Activated CD8-positive, alpha-beta memory T cell treated with anti-CD3 and anti-CD28 coated beads, Interleukin-2, amount 10 ng/mL, durations not matched to agents 7 days and 5 days (primary cell): Measurements from ENCODE around the gene KNOP1. TPM values are rescaled to one million over a fixed set of nuclear protein-coding genes. Genes with fewer than 3 reads are reported as not detected.
A peak's percentile ranks its signal among the peaks of the same experiment; 100 is the strongest.

Experiments
- ATAC-seq: fragments of 150-1000 bp; cut with Tn5 transposase; one replicate; pipeline ENCODE4 v1.10.0; 2021; ENCODE audit warnings: moderate library complexity
- CTCF ChIA-PET: fragments of 350-600 bp; sonication (Branson Sonifier 250); formaldehyde crosslinking; loops from one replicate; lab custom pipeline; 2021; ENCODE audit warnings: antibody characterized with exemption; lab: Charles Lee
- DNase-seq: peaks from one replicate; pipeline ENCODE4 v3.0.0-alpha.2; 2020
- H3K27ac Mint-ChIP-seq: one replicate; pipeline ENCODE4 v1.8.0; 2021; ENCODE audit warnings: mild to moderate bottlenecking, mixed read lengths
- H3K27me3 Mint-ChIP-seq: one replicate; pipeline ENCODE4 v1.8.0; 2021; ENCODE audit warnings: mixed read lengths
- H3K36me3 Mint-ChIP-seq: one replicate; pipeline ENCODE4 v1.8.0; 2021; ENCODE audit warnings: mild to moderate bottlenecking, mixed read lengths
- H3K4me1 Mint-ChIP-seq: one replicate; pipeline ENCODE4 v1.8.0; 2021; ENCODE audit warnings: mixed read lengths
- H3K4me3 Mint-ChIP-seq: one replicate; pipeline ENCODE4 v1.8.0; 2021; ENCODE audit warnings: mild to moderate bottlenecking, moderate library complexity, mixed read lengths
- H3K9me3 Mint-ChIP-seq: one replicate; pipeline ENCODE4 v1.8.0; 2022; ENCODE audit warnings: low read depth, mixed read lengths
- total RNA-seq, 2 experiments: library from RNA; stranded (reverse); gene quantifications; one replicate each; pipeline ENCODE4 v1.2.3, GENCODE V29; 2021

KNOP1 gene, protein sequence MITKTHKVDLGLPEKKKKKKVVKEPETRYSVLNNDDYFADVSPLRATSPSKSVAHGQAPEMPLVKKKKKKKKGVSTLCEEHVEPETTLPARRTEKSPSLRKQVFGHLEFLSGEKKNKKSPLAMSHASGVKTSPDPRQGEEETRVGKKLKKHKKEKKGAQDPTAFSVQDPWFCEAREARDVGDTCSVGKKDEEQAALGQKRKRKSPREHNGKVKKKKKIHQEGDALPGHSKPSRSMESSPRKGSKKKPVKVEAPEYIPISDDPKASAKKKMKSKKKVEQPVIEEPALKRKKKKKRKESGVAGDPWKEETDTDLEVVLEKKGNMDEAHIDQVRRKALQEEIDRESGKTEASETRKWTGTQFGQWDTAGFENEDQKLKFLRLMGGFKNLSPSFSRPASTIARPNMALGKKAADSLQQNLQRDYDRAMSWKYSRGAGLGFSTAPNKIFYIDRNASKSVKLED
- total RNA-seq = 10 to 100 TPM; 20.9 to 24.4 TPM

DNA sequence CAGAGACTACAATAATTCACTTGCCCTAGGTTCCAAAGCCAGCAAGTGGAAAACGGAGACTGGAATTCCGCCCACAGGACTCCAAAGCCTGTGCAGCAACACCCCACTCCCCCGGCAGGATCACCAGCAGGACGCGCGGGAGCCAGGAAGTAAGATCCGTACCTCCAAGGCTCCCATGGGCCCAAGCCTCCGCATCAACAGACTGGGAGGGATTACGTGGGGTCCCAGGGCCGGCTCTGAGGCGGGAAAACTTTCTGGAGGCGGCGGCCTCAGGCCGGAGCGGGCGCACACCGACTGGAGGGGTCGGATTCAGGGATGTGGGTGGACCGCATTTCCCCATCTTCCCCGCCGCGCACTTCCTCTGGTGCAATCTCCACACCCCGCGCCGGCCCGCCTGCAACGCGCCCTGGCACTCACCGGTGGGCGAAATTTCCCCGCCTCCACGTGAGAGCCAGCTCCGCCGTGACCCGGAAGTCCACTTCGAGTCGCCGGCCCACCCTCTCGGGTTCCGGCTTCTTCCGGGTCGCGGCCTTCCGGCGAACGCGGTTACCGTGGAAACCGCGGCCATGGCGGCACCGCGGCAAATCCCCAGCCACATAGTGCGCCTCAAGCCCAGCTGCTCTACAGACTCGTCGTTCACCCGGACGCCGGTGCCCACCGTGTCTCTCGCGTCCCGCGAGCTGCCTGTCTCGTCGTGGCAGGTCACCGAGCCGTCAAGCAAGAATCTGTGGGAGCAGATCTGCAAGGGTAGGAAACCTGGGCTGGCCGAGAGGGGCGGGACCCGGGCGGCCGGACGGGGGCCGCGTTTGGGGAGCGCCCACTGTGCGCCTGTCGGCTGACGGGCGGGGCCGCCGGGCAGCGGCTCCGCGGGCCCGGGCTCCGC is at the start of gene KNOP1, which contains the start of gene IQCK:
Gene KNOP1, minus strand, starts transcription at position 487 of the 883 bp plus-strand sequence. CDS start 3,192 bp downstream, outside the sequence.
Gene IQCK, plus strand, starts transcription at position 531 of the 883 bp plus-strand sequence. Its CDS starts 36 bp downstream, at position 567.
- ATAC-seq (peak; percentile 92), DNase-seq (peak; percentile 91)
- peak within 1 kb of the TSS; percentile 76 for H3K27ac Mint-ChIP-seq
- peaks cover 25% of the 10 kb centered on the region for H3K4me1 Mint-ChIP-seq
- H3K36me3 Mint-ChIP-seq = peaks cover 14% of the 10 kb centered on the region
- H3K27me3 Mint-ChIP-seq = no peaks in the 10 kb centered on the region
- H3K9me3 Mint-ChIP-seq = no peaks in the 10 kb centered on the region
- peak within 1 kb of the TSS; percentile 91 for H3K4me3 Mint-ChIP-seq
- CTCF ChIA-PET = interaction anchor here (1.2 to 1.3 kb wide), 3 partner anchors 116 to 167 kb away, joined by 3 to 6 read pairs (median 5); partner anchors contain the start of genes GPRC5B and VPS35L

- ATAC-seq (no peak), DNase-seq (no peak)
- CTCF ChIA-PET = no interaction called here
- Mint-ChIP-seq H3K4me3 (no peak overlapping the region), H3K9me3 (no peaks in the 10 kb centered on the region), H3K4me1 (no peaks in the 10 kb centered on the region), H3K27me3 (peaks cover 2% of the 10 kb centered on the region), H3K27ac (no peak overlapping the region), H3K36me3 (no peaks in the 10 kb centered on the region)
These were observed 49.5 kb upstream of the KNOP1 start for GRCh38 chr16:19767497-19767896.

DNA sequence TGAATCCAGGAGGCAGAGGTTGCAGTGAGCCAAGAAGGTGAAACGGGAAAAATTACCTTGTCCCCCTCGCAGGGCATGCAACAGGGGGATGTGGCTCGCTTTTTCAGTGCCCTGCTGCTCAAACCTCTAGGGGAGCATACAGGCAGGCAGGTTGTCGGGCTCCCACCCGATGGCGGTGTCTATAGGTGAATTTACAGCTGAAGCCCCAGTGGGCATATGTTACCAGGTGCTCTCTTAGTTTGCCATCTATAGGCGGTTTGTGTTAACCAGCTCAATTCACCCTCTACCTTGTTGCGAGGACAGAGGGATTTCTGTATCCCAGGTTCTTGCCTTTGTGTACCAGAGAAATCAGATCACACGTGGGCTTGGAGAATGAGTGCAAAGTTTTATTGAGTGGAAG is 49.0 kb upstream of the KNOP1 start:
- DNase-seq = no peak
- no peaks in the 10 kb centered on the region for H3K36me3 Mint-ChIP-seq
- H3K27ac Mint-ChIP-seq = no peak overlapping the region
- CTCF ChIA-PET = interaction anchor here (1.1 kb wide), 1 partner anchor 19 kb away, joined by 3 read pairs; no protein-coding TSS in a partner anchor
- peaks cover 2% of the 10 kb centered on the region for H3K27me3 Mint-ChIP-seq
- no peaks in the 10 kb centered on the region for H3K9me3 Mint-ChIP-seq
- no peak overlapping the region for H3K4me3 Mint-ChIP-seq
- no peak for ATAC-seq
- no peaks in the 10 kb centered on the region for H3K4me1 Mint-ChIP-seq

GRCh38 chr16:19766554-19766884 is 48.5 kb upstream of the KNOP1 start:
- H3K9me3 Mint-ChIP-seq = no peaks in the 10 kb centered on the region
- CTCF ChIA-PET = interaction anchor here (1.1 kb wide), 1 partner anchor 18 kb away, joined by 3 read pairs; no protein-coding TSS in a partner anchor
- no peaks in the 10 kb centered on the region for H3K4me1 Mint-ChIP-seq
- no peak for DNase-seq
- H3K4me3 Mint-ChIP-seq = no peak overlapping the region
- no peaks in the 10 kb centered on the region for H3K36me3 Mint-ChIP-seq
- no peak for ATAC-seq
- peaks cover under 1% of the 10 kb centered on the region for H3K27me3 Mint-ChIP-seq
- H3K27ac Mint-ChIP-seq = no peak overlapping the region

GRCh38 chr16:19765860-19766553 is 48.0 kb upstream of the KNOP1 start:
- ATAC-seq (no peak), DNase-seq (no peak)
- CTCF ChIA-PET = interaction anchor here (1.1 kb wide), 1 partner anchor 18 kb away, joined by 3 read pairs; no protein-coding TSS in a partner anchor
- no peak overlapping the region for H3K27ac Mint-ChIP-seq
- H3K36me3 Mint-ChIP-seq = no peaks in the 10 kb centered on the region
- H3K27me3 Mint-ChIP-seq = no peaks in the 10 kb centered on the region
- H3K9me3 Mint-ChIP-seq = no peaks in the 10 kb centered on the region
- no peaks in the 10 kb centered on the region for H3K4me1 Mint-ChIP-seq
- no peak overlapping the region for H3K4me3 Mint-ChIP-seq

DNA sequence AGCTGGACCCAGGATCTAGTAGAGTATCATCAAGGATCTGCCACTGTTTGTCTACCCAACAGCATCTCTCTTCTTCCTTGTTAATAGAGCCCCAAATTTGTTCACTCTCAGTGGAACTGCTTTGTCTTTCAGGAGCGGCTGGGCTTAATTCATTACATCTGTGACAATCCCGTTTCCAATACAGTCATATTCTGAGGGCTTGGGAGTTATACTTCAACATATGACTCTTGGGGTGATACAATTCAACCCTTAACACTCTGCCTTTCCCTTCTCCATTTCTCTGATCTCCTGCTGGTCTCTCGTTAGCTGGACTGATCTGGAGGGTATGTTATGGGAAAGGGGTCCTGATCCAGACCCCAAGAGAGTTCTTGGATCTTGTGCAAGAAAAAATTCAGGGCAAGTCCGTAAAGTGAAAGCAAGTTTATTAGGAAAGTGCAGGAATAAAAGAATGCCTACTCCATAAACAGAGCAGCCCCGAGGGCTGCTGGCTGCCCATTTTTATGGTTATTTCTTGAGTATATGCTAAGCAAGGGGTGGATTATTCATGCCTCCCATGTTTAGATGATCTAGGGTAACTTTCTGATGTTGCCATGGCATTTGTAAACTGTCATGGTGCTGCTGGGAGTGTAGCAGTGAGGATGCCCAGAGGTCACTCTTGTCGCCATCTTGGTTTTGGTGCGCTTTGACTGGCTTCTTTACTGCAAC is 42.5 kb upstream of the KNOP1 start:
- no peak overlapping the region for H3K4me3 Mint-ChIP-seq
- H3K27me3 Mint-ChIP-seq = no peaks in the 10 kb centered on the region
- no peaks in the 10 kb centered on the region for H3K9me3 Mint-ChIP-seq
- no peak for DNase-seq
- CTCF ChIA-PET = no interaction called here
- ATAC-seq = no peak
- H3K4me1 Mint-ChIP-seq = no peaks in the 10 kb centered on the region
- H3K27ac Mint-ChIP-seq = no peak overlapping the region
- H3K36me3 Mint-ChIP-seq = no peaks in the 10 kb centered on the region

GRCh38 chr16:19757762-19758595 is 40.0 kb upstream of the KNOP1 start:
- DNase-seq (no peak), ATAC-seq (no peak)
- Mint-ChIP-seq H3K27ac (no peak overlapping the region), H3K4me3 (no peak overlapping the region), H3K36me3 (no peaks in the 10 kb centered on the region), H3K9me3 (no peaks in the 10 kb centered on the region), H3K4me1 (no peaks in the 10 kb centered on the region), H3K27me3 (no peaks in the 10 kb centered on the region)
- CTCF ChIA-PET = interaction anchor here (0.8 kb wide), 1 partner anchor 85 kb away, joined by 3 read pairs; no protein-coding TSS in a partner anchor

- Mint-ChIP-seq H3K36me3 (no peaks in the 10 kb centered on the region), H3K27me3 (no peaks in the 10 kb centered on the region), H3K4me3 (no peak overlapping the region), H3K9me3 (no peaks in the 10 kb centered on the region), H3K4me1 (no peaks in the 10 kb centered on the region), H3K27ac (no peak overlapping the region)
- no peak for ATAC-seq
- CTCF ChIA-PET = no interaction called here
- no peak for DNase-seq
These were observed 39.0 kb upstream of the KNOP1 start for GRCh38 chr16:19757026-19757425.

DNA sequence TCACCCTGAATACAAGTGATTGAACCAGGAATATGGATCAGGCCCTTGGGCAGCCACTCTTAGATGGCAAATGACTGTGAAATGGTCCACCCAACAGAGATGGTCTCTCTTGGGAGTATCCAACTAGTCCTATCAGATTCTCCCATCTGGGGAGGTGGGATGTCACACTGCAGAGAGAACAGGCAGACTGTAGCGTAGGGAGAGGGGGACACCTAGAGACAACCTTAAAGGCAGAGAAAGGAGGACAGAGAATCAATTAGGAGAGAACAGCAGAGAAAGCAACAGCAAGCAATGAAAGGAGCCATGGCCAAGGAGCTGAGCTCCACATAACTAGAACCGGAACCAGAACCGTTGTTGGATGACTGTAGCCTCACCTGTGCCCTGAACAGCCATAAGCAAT is 37.2 kb upstream of the KNOP1 start:
- ATAC-seq (no peak), DNase-seq (no peak)
- CTCF ChIA-PET = no interaction called here
- Mint-ChIP-seq H3K36me3 (no peaks in the 10 kb centered on the region), H3K27me3 (no peaks in the 10 kb centered on the region), H3K27ac (no peak overlapping the region), H3K9me3 (no peaks in the 10 kb centered on the region), H3K4me1 (no peaks in the 10 kb centered on the region), H3K4me3 (no peak overlapping the region)

DNA sequence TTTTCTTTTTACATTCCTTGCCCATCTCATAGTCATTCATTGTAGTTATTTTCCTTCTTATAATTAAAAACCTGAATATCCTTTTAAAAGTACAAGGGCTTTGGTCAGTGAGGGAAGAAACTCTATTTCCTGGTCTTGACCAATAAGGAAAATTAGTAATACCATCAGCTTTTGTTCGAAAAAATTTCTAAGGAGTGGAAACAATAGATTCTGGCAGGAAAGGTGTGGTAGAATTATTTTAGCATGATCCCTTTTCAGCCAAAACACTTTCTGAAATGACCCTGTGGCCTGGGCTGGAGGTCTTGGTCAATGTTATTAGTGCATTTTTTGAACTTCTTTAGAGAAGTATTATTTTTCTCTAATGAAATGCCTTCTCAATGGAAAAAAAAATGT is 36.6 kb upstream of the KNOP1 start:
- H3K4me3 Mint-ChIP-seq = no peak overlapping the region
- no peak for ATAC-seq
- CTCF ChIA-PET = no interaction called here
- no peaks in the 10 kb centered on the region for H3K4me1 Mint-ChIP-seq
- no peak overlapping the region for H3K27ac Mint-ChIP-seq
- no peaks in the 10 kb centered on the region for H3K27me3 Mint-ChIP-seq
- no peak for DNase-seq
- H3K36me3 Mint-ChIP-seq = no peaks in the 10 kb centered on the region
- H3K9me3 Mint-ChIP-seq = no peaks in the 10 kb centered on the region

DNA sequence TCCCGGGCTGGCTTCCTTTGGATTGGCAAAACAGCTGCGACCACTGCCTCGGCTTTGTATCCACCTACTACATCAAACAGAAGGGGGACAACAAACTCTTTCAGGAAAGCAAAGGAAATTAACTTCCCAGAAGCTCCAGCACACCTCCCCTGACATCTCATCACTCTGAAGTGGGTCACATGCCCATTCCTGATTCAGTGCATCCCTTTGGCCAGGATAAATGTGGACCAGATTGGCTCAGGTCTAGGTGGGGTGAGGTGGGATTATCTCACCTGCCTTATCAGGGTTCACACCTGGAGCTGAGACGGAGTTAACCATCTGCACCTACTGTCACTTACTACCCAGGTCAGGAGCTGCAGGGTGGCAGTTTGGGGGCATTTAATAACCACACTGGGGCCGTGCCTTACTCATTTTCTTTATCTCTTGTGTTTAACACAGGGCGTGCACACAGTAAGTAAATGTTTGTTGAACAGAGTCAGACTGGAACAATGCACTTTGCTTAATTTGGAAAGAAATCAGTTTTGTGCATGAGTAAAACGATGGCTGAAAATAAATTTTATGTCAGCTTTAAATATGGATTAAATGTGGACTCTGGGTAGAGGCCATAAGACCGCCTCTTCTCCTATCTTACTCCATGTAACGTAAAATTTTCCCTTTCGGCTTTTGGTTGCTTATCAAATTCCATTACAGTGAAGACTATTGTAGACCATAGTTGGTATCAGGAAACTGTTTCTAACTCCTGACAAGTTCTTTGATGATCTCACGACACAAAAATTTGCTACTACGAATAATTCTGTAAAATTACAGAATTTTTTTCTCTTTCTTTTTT is 36.0 kb upstream of the KNOP1 start:
- Mint-ChIP-seq H3K36me3 (no peaks in the 10 kb centered on the region), H3K4me3 (no peak overlapping the region), H3K27me3 (no peaks in the 10 kb centered on the region), H3K4me1 (no peaks in the 10 kb centered on the region), H3K9me3 (no peaks in the 10 kb centered on the region), H3K27ac (no peak overlapping the region)
- ATAC-seq (no peak), DNase-seq (no peak)
- CTCF ChIA-PET = no interaction called here
